IMR-90 (cell line): Measurements from ENCODE around the gene ATOH8. TPM values are rescaled to one million over a fixed set of nuclear protein-coding genes. Genes with fewer than 3 reads are reported as not detected.

Source experiments
- ATAC-seq: fragments of 200-7000 bp; cut with Tn5 transposase; 2 replicates; pipeline ENCODE4 v1.9.1; 2020; ENCODE audit warnings: low read depth, mild to moderate bottlenecking, moderate library complexity
- BruUV-seq: library from RNA; stranded (reverse); fragments of 400-500 nt; replicated peaks from 2 replicates; lab custom pipeline; 2021; lab: Mats Ljungman, UMichigan
- CTCF ChIA-PET: fragments of 300-600 bp; formaldehyde crosslinking; extraction: SDS; loops from one replicate; lab custom pipeline; 2021; ENCODE audit warnings: antibody characterized with exemption; lab: Yijun Ruan, JAX
- POLR2A ChIA-PET: fragments of 300-600 bp; sonication (Branson Sonifier 250); formaldehyde crosslinking; loops from one replicate; lab custom pipeline; 2022; ENCODE audit warnings: antibody characterized with exemption; ENCODE audit not compliant: unreplicated experiment; lab: Charles Lee
- DNase-seq: peaks from one replicate; pipeline ENCODE4 v3.0.0; 2013
- H2AFZ ChIP-seq: replicated peaks from 2 replicates; pipeline ENCODE3; 2013; ENCODE audit warnings: low read length, mild to moderate bottlenecking; ENCODE audit not compliant: poor library complexity
- H2AK5ac ChIP-seq: 2 replicates; pipeline ENCODE4 v1.6.1; 2013; ENCODE audit warnings: low read depth, low read length, inconsistent platforms
- H2AK9ac ChIP-seq: replicated peaks from 2 replicates; pipeline ENCODE3; 2013; ENCODE audit warnings: mild to moderate bottlenecking, low read depth, low read length, moderate library complexity; ENCODE audit not compliant: poor library complexity
- H2BK120ac ChIP-seq: 2 replicates; pipeline ENCODE4 v1.6.1; 2013; ENCODE audit warnings: low read depth, low read length, inconsistent platforms
- H2BK15ac ChIP-seq: 3 replicates; pipeline ENCODE4 v1.6.1; 2013; ENCODE audit warnings: low read depth, low read length, inconsistent platforms
- H2BK20ac ChIP-seq: 2 replicates; pipeline ENCODE4 v1.6.1; 2013; ENCODE audit warnings: low read depth, mild to moderate bottlenecking, inconsistent platforms, low read length, moderate library complexity
- H2BK5ac ChIP-seq: 2 replicates; pipeline ENCODE4 v1.6.1; 2013; ENCODE audit warnings: mild to moderate bottlenecking, low read depth, low read length, inconsistent platforms; ENCODE audit not compliant: poor library complexity, severe bottlenecking
- H3K14ac ChIP-seq: replicated peaks from 2 replicates; pipeline ENCODE4 v1.6.1; 2013; ENCODE audit warnings: low read depth, low read length, inconsistent platforms
- H3K18ac ChIP-seq: 2 replicates; pipeline ENCODE4 v1.6.1; 2013; ENCODE audit warnings: low read depth, low read length, control low read depth
- H3K23ac ChIP-seq: 2 replicates; pipeline ENCODE4 v1.6.1; 2013; ENCODE audit warnings: low read depth, low read length, inconsistent platforms
- H3K27ac ChIP-seq: 2 replicates; pipeline ENCODE4 v1.5.1; 2013; ENCODE audit warnings: mild to moderate bottlenecking, control low read depth, low read length; ENCODE audit not compliant: insufficient read depth
- H3K27me3 ChIP-seq: 2 replicates; pipeline ENCODE4 v1.6.1; 2013; ENCODE audit warnings: low read length; ENCODE audit not compliant: control insufficient read depth, insufficient read depth
- H3K36me3 ChIP-seq: 2 replicates; pipeline ENCODE4 v1.6.1; 2013; ENCODE audit warnings: low read length, mixed read lengths; ENCODE audit not compliant: control insufficient read depth, insufficient read depth
- H3K4ac ChIP-seq: 2 replicates; pipeline ENCODE4 v1.6.1; 2013; ENCODE audit warnings: low read depth, low read length, inconsistent platforms
- H3K4me1 ChIP-seq: 2 replicates; pipeline ENCODE4 v1.6.1; 2013; ENCODE audit warnings: low read length, mixed read lengths; ENCODE audit not compliant: control insufficient read depth, insufficient read depth
- H3K4me2 ChIP-seq: 2 replicates; pipeline ENCODE4 v1.6.1; 2013; ENCODE audit warnings: low read depth, mild to moderate bottlenecking, control low read depth, low read length, moderate library complexity
- H3K4me3 ChIP-seq: 2 replicates; pipeline ENCODE4 v1.5.1; 2013; ENCODE audit warnings: low read depth, mild to moderate bottlenecking, control low read depth, low read length, moderate library complexity; ENCODE audit not compliant: insufficient read depth
- H3K56ac ChIP-seq: 2 replicates; pipeline ENCODE4 v1.6.1; 2013; ENCODE audit warnings: low read length, inconsistent platforms; ENCODE audit not compliant: insufficient read depth; ENCODE audit errors: extremely low read depth
- H3K79me1 ChIP-seq, 2 experiments: 2 replicates each; pipeline ENCODE4 v1.6.1; 2013; ENCODE audit warnings: low read length in 2 of 2, inconsistent platforms in 1 of 2, low read depth in 1 of 2
- H3K9ac ChIP-seq: 2 replicates; pipeline ENCODE4 v1.6.1; 2013; ENCODE audit warnings: low read depth, low read length, control low read depth
- H3K9me1 ChIP-seq: 2 replicates; pipeline ENCODE4 v1.6.1; 2013; ENCODE audit warnings: low read length, inconsistent platforms; ENCODE audit not compliant: insufficient read depth
- H3K9me3 ChIP-seq: 2 replicates; pipeline ENCODE4 v1.6.1; 2013; ENCODE audit warnings: low read length; ENCODE audit not compliant: control insufficient read depth, insufficient read depth
- H4K20me1 ChIP-seq: 2 replicates; pipeline ENCODE4 v1.6.1; 2013; ENCODE audit warnings: low read length, inconsistent platforms; ENCODE audit not compliant: insufficient read depth
- H4K5ac ChIP-seq: 2 replicates; pipeline ENCODE4 v1.6.1; 2013; ENCODE audit warnings: mild to moderate bottlenecking, low read depth, low read length, control low read depth
- H4K8ac ChIP-seq, 2 experiments: 2 replicates each; pipeline ENCODE4 v1.6.1; 2013; ENCODE audit warnings: low read depth in 2 of 2, low read length in 2 of 2, control low read depth in 1 of 2, inconsistent platforms in 1 of 2
- H4K91ac ChIP-seq: 2 replicates; pipeline ENCODE4 v1.6.1; 2013; ENCODE audit warnings: low read depth, low read length, inconsistent platforms; ENCODE audit not compliant: insufficient read depth
- BHLHE40 ChIP-seq: fragments of 150-350 bp; IDR thresholded peaks from 2 replicates; pipeline ENCODE4 v1.6.1; 2016; ENCODE audit warnings: mild to moderate bottlenecking, low read depth, low read length
- CEBPB ChIP-seq: IDR thresholded peaks from 2 replicates; pipeline ENCODE4 v1.6.1; 2012; ENCODE audit warnings: low read depth, low read length, improper control_type of control experiment
- CHD1 ChIP-seq: IDR thresholded peaks from 2 replicates; pipeline ENCODE4 v1.6.1; 2012; ENCODE audit warnings: low read depth, low read length, improper control_type of control experiment
- CTCF ChIP-seq: conservative IDR thresholded peaks from 2 replicates; pipeline ENCODE4 v1.5.1; 2012; ENCODE audit warnings: mild to moderate bottlenecking, low read depth, low read length, improper control_type of control experiment
- ELK1 ChIP-seq: fragments of 150-350 bp; IDR thresholded peaks from 2 replicates; pipeline ENCODE4 v1.6.1; 2016; ENCODE audit warnings: low read depth, mild to moderate bottlenecking, low read length, moderate library complexity, borderline replicate concordance
- FOS ChIP-seq: fragments of 150-350 bp; IDR thresholded peaks from 2 replicates; pipeline ENCODE4 v1.6.1; 2016; ENCODE audit warnings: low read depth, low read length
- MAFK ChIP-seq: IDR thresholded peaks from 2 replicates; pipeline ENCODE4 v1.6.1; 2012; ENCODE audit warnings: low read depth, low read length, improper control_type of control experiment
- MAZ ChIP-seq: IDR thresholded peaks from 2 replicates; pipeline ENCODE4 v1.6.1; 2012; ENCODE audit warnings: low read depth, mild to moderate bottlenecking, low read length, improper control_type of control experiment, moderate library complexity, borderline replicate concordance
- MXI1 ChIP-seq: IDR thresholded peaks from 2 replicates; pipeline ENCODE4 v1.6.1; 2012; ENCODE audit warnings: low read depth, mild to moderate bottlenecking, low read length, moderate library complexity, borderline replicate concordance
- NFE2L2 ChIP-seq: fragments of 150-350 bp; IDR thresholded peaks from 2 replicates; pipeline ENCODE4 v1.6.1; 2016; ENCODE audit warnings: low read depth, mild to moderate bottlenecking, low read length
- POLR2A ChIP-seq: IDR thresholded peaks from 2 replicates; pipeline ENCODE4 v1.6.1; 2012; ENCODE audit warnings: mild to moderate bottlenecking, low read depth, low read length
- RAD21 ChIP-seq: IDR thresholded peaks from 2 replicates; pipeline ENCODE4 v1.6.1; 2012; ENCODE audit warnings: low read length, improper control_type of control experiment
- RCOR1 ChIP-seq: IDR thresholded peaks from 2 replicates; pipeline ENCODE4 v1.6.1; 2012; ENCODE audit warnings: mild to moderate bottlenecking, low read length, improper control_type of control experiment; ENCODE audit not compliant: insufficient replicate concordance
- RFX5 ChIP-seq: IDR thresholded peaks from 2 replicates; pipeline ENCODE4 v1.8.0; 2012; ENCODE audit warnings: low read depth, mild to moderate bottlenecking, low read length, moderate library complexity
- SMC3 ChIP-seq: fragments of 150-350 bp; IDR thresholded peaks from 2 replicates; pipeline ENCODE4 v1.6.1; 2016; ENCODE audit warnings: low read depth, mild to moderate bottlenecking, antibody characterized with exemption, low read length, moderate library complexity
- WGBS, 2 experiments: methylation state at CpG; one replicate each; pipeline versions ENCODE4 v1.1.5 to v1.1.7; 2013; ENCODE audit warnings: missing lambda C conversion rate in 2 of 2; ENCODE audit not compliant: insufficient read length in 1 of 2; ENCODE audit errors: extremely low coverage in 2 of 2; 5-methylcytosine and 5-hydroxymethylcytosine counted together
- dilution Hi-C: fragments of 300-500 bp; cut with HindIII; formaldehyde crosslinking; loops from one replicate; pipeline ENCODE4 v1.14.3; 2018; ENCODE audit warnings: low sequenced_read_pairs; ENCODE audit not compliant: unreplicated experiment
- in situ Hi-C: fragments of 300-500 bp; cut with MboI; formaldehyde crosslinking; loops from 3 replicates; pipeline ENCODE4 v1.14.3; 2019; ENCODE audit warnings: low sequenced_read_pairs, inconsistent platforms, mixed read lengths
- intact Hi-C: fragments of 100-400 bp; cut with micrococcal nuclease; formaldehyde crosslinking; loops from 2 replicates; pipeline ENCODE4 v1.10.0; 2022
- polyA plus RNA-seq, 3 experiments: library from polyadenylated mRNA; depleted of rRNA; stranded (reverse); fragments of >200 nt; gene quantifications; 2 replicates each; pipeline ENCODE4 v1.2.3, GENCODE V29; 2012; ENCODE audit warnings: low replicate concordance in 1 of 3
- total RNA-seq: library from RNA; depleted of rRNA; stranded (reverse); fragments of >200 nt; gene quantifications from 2 replicates; pipeline ENCODE4 v1.2.3, GENCODE V29; 2012

Gene ATOH8
- total and polyA plus RNA-seq, 2 of the 4 experiments (the other 2 are of a cell fraction) = 7.9 to 9.0 TPM

GRCh38 chr2:85756195-85756594 lies 2.4 kb downstream of the ATOH8 start:
- peaks cover 24% of the 10 kb centered on the region for H3K4me1 ChIP-seq
- WGBS, 2 experiments = no CpG with 5 or more reads among the region's 6 CpGs
- no peak overlapping the region for H2AK9ac ChIP-seq
- ChIA-PET CTCF (interaction anchor here (0.7 to 1.2 kb wide), 3 partner anchors 11 to 16 kb away, joined by 3 read pairs; no protein-coding TSS in a partner anchor), POLR2A (interaction anchor here (0.6 kb wide), 1 partner anchor 14 kb away, joined by 3 read pairs; no protein-coding TSS in a partner anchor)
- no peaks in the 10 kb centered on the region for H3K9me3 ChIP-seq
- H3K4me3 ChIP-seq = peak overlapping the region; percentile 3; the same call in 1 of the 2 replicates
- H3K27ac ChIP-seq = 0 out of 2 replicates have a peak overlapping the region, but pooled peaks have one; percentile 3
- peaks cover 6 to 65% of the 10 kb centered on the region in 2 experiments; a peak in 3 of 4 replicates for H3K79me1 ChIP-seq
- in situ Hi-C loops (no loop called here), intact Hi-C loops (loop anchor here (10.0 kb wide), 1 partner anchor 329 kb away; no protein-coding TSS in a partner anchor), dilution Hi-C loops (no loop called here)
- H2BK5ac ChIP-seq = no peak overlapping the region
- H3K4ac ChIP-seq = peak overlapping the region; percentile 60
- H4K8ac ChIP-seq = peak overlapping the region in 1 of 2 experiments; percentile 39; a peak in 2 of 4 replicates
- 0 out of 2 replicates have a peak overlapping the region, but pooled peaks have one; percentile 25 for H3K14ac ChIP-seq
- no TSS peak for BruUV-seq
- peak overlapping the region; percentile 57 for H3K9ac ChIP-seq
- peak overlapping the region; percentile 9; the same call in 1 of the 2 replicates for H2BK20ac ChIP-seq
- H4K91ac ChIP-seq = peak overlapping the region; percentile 54; the same call in 1 of the 2 replicates
- H2BK15ac ChIP-seq = 0 out of 3 replicates have a peak overlapping the region, but pooled peaks have one; percentile 23
- DNase-seq (no peak), ATAC-seq (no peak)
- peaks cover 4% of the 10 kb centered on the region; the same call in 1 of the 2 replicates for H3K9me1 ChIP-seq
- H4K20me1 ChIP-seq = peaks cover 44% of the 10 kb centered on the region
- peak overlapping the region; percentile 93; the same call in 1 of the 2 replicates for H3K23ac ChIP-seq
- H2AFZ ChIP-seq = no peak overlapping the region
- H4K5ac ChIP-seq = no peak overlapping the region
- H2AK5ac ChIP-seq = peak overlapping the region; percentile 83
- H2BK120ac ChIP-seq = peak overlapping the region; percentile 30
- no peaks in the 10 kb centered on the region; the same call in 1 of the 2 replicates for H3K27me3 ChIP-seq
- H3K18ac ChIP-seq = no peak overlapping the region; the same call in 1 of the 2 replicates
- peaks cover 18% of the 10 kb centered on the region for H3K36me3 ChIP-seq
- peak overlapping the region; percentile 83 for H3K4me2 ChIP-seq
- no peak overlapping the region for H3K56ac ChIP-seq
- TF ChIP-seq CTCF = no peak
- no peak for TF ChIP-seq CEBPB
- no peak for TF ChIP-seq MXI1
- TF ChIP-seq CHD1 = no peak
- TF ChIP-seq RFX5 = no peak
- no peak for TF ChIP-seq FOS
- no peak for TF ChIP-seq SMC3
- no peak for TF ChIP-seq RCOR1
- TF ChIP-seq MAFK = no peak
- no peak for TF ChIP-seq RAD21
- no peak for TF ChIP-seq BHLHE40
- no peak for TF ChIP-seq ELK1
- no peak for TF ChIP-seq POLR2A
- TF ChIP-seq MAZ = no peak
- TF ChIP-seq NFE2L2 = no peak
